Karpas-422 (cell line): ENCODE data around the gene IFTAP. TPM values are rescaled to one million over a fixed set of nuclear protein-coding genes. Genes with fewer than 3 reads are reported as not detected.

Experiments used
- DNase-seq: peaks from one replicate; pipeline ENCODE4 v3.0.0-alpha.2; 2015
- H2AFZ ChIP-seq: fragments of 200-600 bp; sonication (generic); 2 replicates; pipeline ENCODE4 v1.6.1; 2014; ENCODE audit warnings: antibody characterized with exemption, low read length, mixed read lengths
- H3K27ac ChIP-seq: fragments of 200-600 bp; sonication (generic); 2 replicates; pipeline ENCODE4 v1.5.1; 2014; ENCODE audit warnings: mild to moderate bottlenecking, low read length, moderate library complexity
- H3K27me3 ChIP-seq: fragments of 200-600 bp; sonication (generic); 2 replicates; pipeline ENCODE4 v1.6.1; 2014; ENCODE audit warnings: low read length, mixed read lengths
- H3K36me3 ChIP-seq: fragments of 200-600 bp; sonication (generic); 2 replicates; pipeline ENCODE4 v1.6.1; 2014; ENCODE audit warnings: low read length, mixed read lengths; ENCODE audit not compliant: insufficient read depth
- H3K4me1 ChIP-seq: fragments of 200-600 bp; sonication (generic); 2 replicates; pipeline ENCODE4 v1.6.1; 2014; ENCODE audit warnings: mild to moderate bottlenecking, low read length, mixed read lengths
- H3K4me2 ChIP-seq: fragments of 200-600 bp; sonication (generic); 2 replicates; pipeline ENCODE4 v1.6.1; 2014; ENCODE audit warnings: low read length, low read depth, mild to moderate bottlenecking; ENCODE audit not compliant: poor library complexity, severe bottlenecking
- H3K4me3 ChIP-seq: fragments of 200-600 bp; sonication (generic); 2 replicates; pipeline ENCODE4 v1.5.1; 2014; ENCODE audit warnings: mild to moderate bottlenecking, antibody characterized with exemption, low read length, mixed read lengths
- H3K79me2 ChIP-seq: fragments of 200-600 bp; sonication (generic); 2 replicates; pipeline ENCODE4 v1.6.1; 2014; ENCODE audit warnings: mild to moderate bottlenecking, low read length, mixed read lengths
- H3K9ac ChIP-seq: fragments of 200-600 bp; sonication (generic); 2 replicates; pipeline ENCODE4 v1.6.0; 2014; ENCODE audit warnings: low read length
- H3K9me2 ChIP-seq: fragments of 200-600 bp; sonication (generic), shearing (Covaris generic); replicated peaks from 2 replicates; pipeline ENCODE4 v1.6.0; 2014; ENCODE audit warnings: mild to moderate bottlenecking, low read length, moderate library complexity; ENCODE audit not compliant: insufficient read depth
- H3K9me3 ChIP-seq: fragments of 300-700, 200-600 bp; sonication (generic); 2 replicates; pipeline ENCODE4 v1.6.1; 2014; ENCODE audit warnings: low read length, mixed read lengths
- H4K20me1 ChIP-seq: fragments of 200-600 bp; sonication (generic); 2 replicates; pipeline ENCODE4 v1.6.1; 2014; ENCODE audit warnings: mild to moderate bottlenecking, antibody characterized with exemption, low read length, low read depth; ENCODE audit not compliant: insufficient read depth
- total RNA-seq: library from RNA; depleted of rRNA; stranded (reverse); fragments of >200 nt; shearing (Covaris generic); gene quantifications from 2 replicates; pipeline ENCODE4 v1.2.3, GENCODE V29; 2014; ENCODE audit warnings: low replicate concordance; rRNA removed

Gene IFTAP
- total RNA-seq, 1 experiment from 2014 or later: not detected

GRCh38 chr11:36696550-36696949 lies 102.2 kb downstream of the IFTAP start:
- Histone ChIP-seq H4K20me1 (no peaks in the 10 kb centered on the region), H3K9me2 (no peaks in the 10 kb centered on the region), H3K27ac (no peak overlapping the region), H3K36me3 (no peaks in the 10 kb centered on the region), H3K27me3 (no peaks in the 10 kb centered on the region), H3K4me1 (no peaks in the 10 kb centered on the region), H3K4me3 (no peak overlapping the region), H3K9me3 (no peaks in the 10 kb centered on the region), H3K9ac (no peak overlapping the region), H2AFZ (no peak overlapping the region), H3K4me2 (no peak overlapping the region), H3K79me2 (no peaks in the 10 kb centered on the region)
- DNase-seq: no peak

GRCh38 chr11:36699271-36699670 lies 105.0 kb downstream of the IFTAP start:
- Histone ChIP-seq H3K9me2 (no peaks in the 10 kb centered on the region), H3K27me3 (no peaks in the 10 kb centered on the region), H2AFZ (no peak overlapping the region), H3K4me3 (no peak overlapping the region), H3K9ac (no peak overlapping the region), H3K36me3 (no peaks in the 10 kb centered on the region), H3K4me2 (no peak overlapping the region), H3K27ac (no peak overlapping the region), H3K9me3 (no peaks in the 10 kb centered on the region), H4K20me1 (no peaks in the 10 kb centered on the region), H3K4me1 (no peaks in the 10 kb centered on the region), H3K79me2 (no peaks in the 10 kb centered on the region)
- no peak for DNase-seq

GRCh38 chr11:36700246-36700645 lies 105.9 kb downstream of the IFTAP start:
- no peak for DNase-seq
- no peak overlapping the region for H3K27ac ChIP-seq
- no peak overlapping the region for H3K9ac ChIP-seq
- no peaks in the 10 kb centered on the region for H3K4me1 ChIP-seq
- no peaks in the 10 kb centered on the region for H3K9me3 ChIP-seq
- no peak overlapping the region for H3K4me2 ChIP-seq
- no peak overlapping the region for H2AFZ ChIP-seq
- H3K4me3 ChIP-seq: no peak overlapping the region
- H4K20me1 ChIP-seq: no peaks in the 10 kb centered on the region
- H3K79me2 ChIP-seq: no peaks in the 10 kb centered on the region
- H3K9me2 ChIP-seq: no peaks in the 10 kb centered on the region
- no peaks in the 10 kb centered on the region for H3K36me3 ChIP-seq
- H3K27me3 ChIP-seq: no peaks in the 10 kb centered on the region

GRCh38 chr11:36702330-36703054 lies 108.2 kb downstream of the IFTAP start:
- peak; percentile 72 for DNase-seq
- no peak overlapping the region for H3K4me2 ChIP-seq
- H3K9me2 ChIP-seq: no peaks in the 10 kb centered on the region
- H3K4me3 ChIP-seq: no peak overlapping the region
- H4K20me1 ChIP-seq: no peaks in the 10 kb centered on the region
- H3K79me2 ChIP-seq: no peaks in the 10 kb centered on the region
- H3K4me1 ChIP-seq: no peaks in the 10 kb centered on the region
- no peak overlapping the region for H3K9ac ChIP-seq
- no peaks in the 10 kb centered on the region for H3K9me3 ChIP-seq
- H3K27ac ChIP-seq: no peak overlapping the region
- no peak overlapping the region for H2AFZ ChIP-seq
- H3K36me3 ChIP-seq: no peaks in the 10 kb centered on the region
- H3K27me3 ChIP-seq: no peaks in the 10 kb centered on the region

GRCh38 chr11:36703055-36703404 lies 108.7 kb downstream of the IFTAP start:
- Histone ChIP-seq H3K4me1 (no peaks in the 10 kb centered on the region), H3K4me2 (no peak overlapping the region), H4K20me1 (no peaks in the 10 kb centered on the region), H3K9me3 (no peaks in the 10 kb centered on the region), H3K27me3 (no peaks in the 10 kb centered on the region), H3K9ac (no peak overlapping the region), H3K4me3 (no peak overlapping the region), H2AFZ (no peak overlapping the region), H3K27ac (no peak overlapping the region), H3K36me3 (no peaks in the 10 kb centered on the region), H3K79me2 (no peaks in the 10 kb centered on the region), H3K9me2 (no peaks in the 10 kb centered on the region)
- no peak for DNase-seq

Other genes starting within 250 kb of the IFTAP start
- 8.7 and 13.2 TPM in 2 replicates for gene TRAF6, start 84.2 kb upstream of the IFTAP start, total RNA-seq
- gene RAG1, start 26.5 kb upstream of the IFTAP start, total RNA-seq: 0.34 and 0.72 TPM in 2 replicates
- not detected in 2 replicates for gene RAG2, start 3.7 kb downstream of the IFTAP start, total RNA-seq